ENCODE data around the gene CFAP299.
A peak's percentile ranks its signal among the peaks of the same experiment; 100 is the strongest.

The CFAP299 gene

DNA sequence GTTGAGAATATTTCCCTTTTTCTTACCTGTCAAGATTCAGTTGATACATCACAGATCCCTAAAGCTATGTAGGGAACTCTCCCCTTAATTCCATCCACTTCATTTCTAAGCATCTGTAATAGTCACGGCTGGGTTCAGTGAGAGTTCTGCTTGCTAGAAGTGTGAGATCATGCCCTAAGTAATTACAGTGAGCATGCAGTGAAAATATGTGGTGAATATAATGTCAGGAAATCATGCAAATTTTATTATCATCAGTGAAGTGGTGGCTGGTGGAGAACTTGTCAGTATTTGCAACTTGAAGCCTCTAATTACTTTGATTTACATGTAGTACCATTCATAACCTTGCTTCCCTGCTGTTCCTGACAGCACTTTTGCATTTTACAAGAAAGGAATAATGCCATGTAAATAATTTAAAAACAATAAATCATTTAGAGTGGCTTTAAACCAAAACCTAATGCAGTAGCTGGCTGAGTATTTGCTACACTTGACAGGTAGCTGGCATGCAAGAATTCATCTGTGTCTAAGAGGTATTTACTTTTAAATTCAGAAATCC lies 28.3 kb upstream of the CFAP299 start:
- no peaks in the 10 kb centered on the region for H3K9me3 ChIP-seq (ENCODE audit: severe bottlenecking)
- no peaks in the 10 kb centered on the region for H3K36me3 ChIP-seq (ENCODE audit: low read depth)
- DNase-seq (ENCODE audit: low spot score) (no peak), ATAC-seq (ENCODE audit: low read depth) (no peak)
- H3K4me1 ChIP-seq (ENCODE audit: insufficient read depth, poor library complexity, severe bottlenecking), result peaks cover 51% of the 10 kb centered on the region
- TF ChIP-seq, protein P1, sequence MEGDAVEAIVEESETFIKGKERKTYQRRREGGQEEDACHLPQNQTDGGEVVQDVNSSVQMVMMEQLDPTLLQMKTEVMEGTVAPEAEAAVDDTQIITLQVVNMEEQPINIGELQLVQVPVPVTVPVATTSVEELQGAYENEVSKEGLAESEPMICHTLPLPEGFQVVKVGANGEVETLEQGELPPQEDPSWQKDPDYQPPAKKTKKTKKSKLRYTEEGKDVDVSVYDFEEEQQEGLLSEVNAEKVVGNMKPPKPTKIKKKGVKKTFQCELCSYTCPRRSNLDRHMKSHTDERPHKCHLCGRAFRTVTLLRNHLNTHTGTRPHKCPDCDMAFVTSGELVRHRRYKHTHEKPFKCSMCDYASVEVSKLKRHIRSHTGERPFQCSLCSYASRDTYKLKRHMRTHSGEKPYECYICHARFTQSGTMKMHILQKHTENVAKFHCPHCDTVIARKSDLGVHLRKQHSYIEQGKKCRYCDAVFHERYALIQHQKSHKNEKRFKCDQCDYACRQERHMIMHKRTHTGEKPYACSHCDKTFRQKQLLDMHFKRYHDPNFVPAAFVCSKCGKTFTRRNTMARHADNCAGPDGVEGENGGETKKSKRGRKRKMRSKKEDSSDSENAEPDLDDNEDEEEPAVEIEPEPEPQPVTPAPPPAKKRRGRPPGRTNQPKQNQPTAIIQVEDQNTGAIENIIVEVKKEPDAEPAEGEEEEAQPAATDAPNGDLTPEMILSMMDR (IDR thresholded peaks at IDR 0.05; ENCODE audit: poor library complexity, severe bottlenecking), result no peak
- no peak overlapping the region for H3K4me3 ChIP-seq (ENCODE audit: severe bottlenecking)
- no peaks in the 10 kb centered on the region for H3K27me3 ChIP-seq (ENCODE audit: insufficient read depth, poor library complexity, severe bottlenecking)
- peak overlapping the region; percentile 89 for H3K27ac ChIP-seq (ENCODE audit: poor library complexity, severe bottlenecking)

DNA sequence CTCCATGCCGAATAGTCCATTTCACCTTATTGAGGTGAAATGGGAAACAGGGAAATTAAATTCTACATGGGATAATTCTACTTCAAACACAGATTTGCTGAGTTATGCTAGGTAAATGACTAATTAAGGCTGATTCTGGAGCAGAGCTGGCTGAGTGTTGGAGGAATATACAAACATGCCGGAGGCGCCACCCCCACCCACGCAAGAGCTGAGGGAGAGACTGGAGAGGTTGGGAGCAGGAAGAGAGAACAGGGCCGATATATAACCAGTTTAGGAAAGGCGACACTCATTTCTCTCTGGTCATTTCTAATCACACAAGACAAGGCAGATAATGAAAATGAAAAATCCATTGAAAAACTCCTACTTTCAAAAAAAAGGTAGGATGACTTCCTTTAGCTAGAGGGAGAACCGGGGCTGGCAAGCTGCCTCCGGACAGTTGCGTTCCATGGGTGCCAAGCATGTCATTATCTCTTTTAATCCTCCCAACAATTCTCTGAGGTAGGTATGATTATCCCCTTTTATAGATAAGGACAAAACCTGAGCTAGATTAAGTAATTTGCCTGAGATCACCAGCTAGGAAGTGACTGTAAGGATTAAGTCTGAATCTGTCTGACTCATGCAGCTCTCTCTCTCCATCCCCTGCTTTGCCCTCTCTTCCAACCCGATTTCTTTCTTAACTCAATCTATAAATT lies 27.6 kb upstream of the CFAP299 start:
- ATAC-seq (ENCODE audit: low read depth), result peak; percentile 71
- DNase-seq (ENCODE audit: low spot score), result peak; percentile 69
- no peaks in the 10 kb centered on the region for H3K27me3 ChIP-seq (ENCODE audit: insufficient read depth, poor library complexity, severe bottlenecking)

DNA sequence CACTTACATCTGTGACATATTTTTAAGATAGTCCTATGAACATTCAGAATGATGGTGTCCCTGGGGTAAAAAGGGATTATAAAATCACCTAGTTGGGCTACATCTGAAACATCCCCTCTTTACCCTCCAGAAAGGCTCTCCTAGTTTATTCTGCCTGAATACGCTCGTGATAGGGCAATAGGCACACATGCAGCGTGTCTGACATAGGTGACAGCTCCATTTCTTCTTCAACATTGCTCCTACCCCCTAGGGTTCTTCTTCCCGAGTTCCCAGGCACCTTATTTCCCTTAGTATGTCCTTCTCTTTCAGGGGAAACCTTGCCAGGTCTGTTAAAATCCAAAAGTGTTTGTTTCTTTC lies 27.1 kb upstream of the CFAP299 start:
- DNase-seq (ENCODE audit: low spot score) (no peak), ATAC-seq (ENCODE audit: low read depth) (no peak)
- Histone ChIP-seq H3K9me3 (ENCODE audit: severe bottlenecking) (no peaks in the 10 kb centered on the region), H3K27me3 (ENCODE audit: insufficient read depth, poor library complexity, severe bottlenecking) (no peaks in the 10 kb centered on the region), H3K36me3 (ENCODE audit: low read depth) (no peaks in the 10 kb centered on the region), H3K4me3 (ENCODE audit: severe bottlenecking) (no peak overlapping the region), H3K27ac (ENCODE audit: poor library complexity, severe bottlenecking) (peak overlapping the region; percentile 89), H3K4me1 (ENCODE audit: insufficient read depth, poor library complexity, severe bottlenecking) (peaks cover 51% of the 10 kb centered on the region)
- TF ChIP-seq, protein P1 (IDR thresholded peaks at IDR 0.05; ENCODE audit: poor library complexity, severe bottlenecking), result no peak

More for the DNA sequence above, 27.6 kb upstream of the CFAP299 start:
- TF ChIP-seq, protein P1 (IDR thresholded peaks at IDR 0.05; ENCODE audit: poor library complexity, severe bottlenecking), result no peak
- no peaks in the 10 kb centered on the region for H3K9me3 ChIP-seq (ENCODE audit: severe bottlenecking)
- peaks cover 51% of the 10 kb centered on the region for H3K4me1 ChIP-seq (ENCODE audit: insufficient read depth, poor library complexity, severe bottlenecking)
- H3K36me3 ChIP-seq (ENCODE audit: low read depth), result no peaks in the 10 kb centered on the region
- no peak overlapping the region for H3K4me3 ChIP-seq (ENCODE audit: severe bottlenecking)
- H3K27ac ChIP-seq (ENCODE audit: poor library complexity, severe bottlenecking), result peak overlapping the region; percentile 89

DNA sequence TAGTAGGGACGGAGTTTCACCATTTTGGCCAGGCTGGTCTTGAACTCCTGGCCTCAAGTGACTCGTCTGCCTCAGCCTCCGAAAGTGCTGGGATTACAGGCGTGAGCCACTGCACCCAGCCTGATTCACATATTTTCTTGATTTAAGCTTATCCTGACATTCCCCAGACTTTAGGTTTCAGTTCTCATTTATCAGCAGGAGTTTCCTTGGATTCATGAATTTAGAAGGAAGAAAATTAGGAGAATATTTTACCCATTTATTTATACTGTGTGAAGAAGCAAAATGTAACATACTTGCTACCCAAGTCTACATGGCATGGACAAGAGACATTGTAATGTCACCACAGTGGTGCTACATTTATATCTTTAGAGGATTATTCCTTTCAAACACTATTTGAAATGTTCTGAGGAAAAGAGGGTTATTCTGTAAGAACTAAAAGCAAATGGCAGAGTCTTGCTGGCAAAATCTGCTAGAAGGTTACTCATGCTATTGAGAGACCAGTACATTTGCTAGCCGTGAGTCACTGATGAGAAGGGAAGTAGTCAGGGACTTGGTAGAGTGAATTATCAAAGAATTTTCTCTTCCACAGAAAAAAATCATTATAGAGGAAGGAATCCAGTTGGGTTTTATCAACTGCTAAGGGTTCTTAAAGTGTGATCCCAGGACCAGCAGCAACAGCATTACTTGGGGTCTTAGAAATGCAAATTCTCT lies 26.1 kb upstream of the CFAP299 start:
- peak; percentile 52 for DNase-seq (ENCODE audit: low spot score)
- TF ChIP-seq, protein P1 (IDR thresholded peaks at IDR 0.05; ENCODE audit: poor library complexity, severe bottlenecking), result no peak
- Histone ChIP-seq H3K4me1 (ENCODE audit: insufficient read depth, poor library complexity, severe bottlenecking) (peaks cover 51% of the 10 kb centered on the region), H3K27ac (ENCODE audit: poor library complexity, severe bottlenecking) (peak overlapping the region; percentile 89), H3K36me3 (ENCODE audit: low read depth) (no peaks in the 10 kb centered on the region), H3K27me3 (ENCODE audit: insufficient read depth, poor library complexity, severe bottlenecking) (no peaks in the 10 kb centered on the region), H3K9me3 (ENCODE audit: severe bottlenecking) (no peaks in the 10 kb centered on the region), H3K4me3 (ENCODE audit: severe bottlenecking) (no peak overlapping the region)
- peak; percentile 77 for ATAC-seq (ENCODE audit: low read depth)

Measured in RWPE2 (cell line).